GM18909 (cell line): ENCODE measurements around the gene COQ3.
A peak's percentile ranks its signal among the peaks of the same experiment; 100 is the strongest.
"Not testable (repeated sequence)": the region's sequence is repeated elsewhere in the genome, so short reads cannot be mapped to it uniquely, and the experiment has no call there.

Source experiments
- ATAC-seq: cut with Tn5 transposase; IDR thresholded peaks from one replicate; pipeline ENCODE4 v1.9.1; 2021; ENCODE audit warnings: mild to moderate bottlenecking; ENCODE audit not compliant: unreplicated experiment, poor library complexity

The COQ3 gene

DNA sequence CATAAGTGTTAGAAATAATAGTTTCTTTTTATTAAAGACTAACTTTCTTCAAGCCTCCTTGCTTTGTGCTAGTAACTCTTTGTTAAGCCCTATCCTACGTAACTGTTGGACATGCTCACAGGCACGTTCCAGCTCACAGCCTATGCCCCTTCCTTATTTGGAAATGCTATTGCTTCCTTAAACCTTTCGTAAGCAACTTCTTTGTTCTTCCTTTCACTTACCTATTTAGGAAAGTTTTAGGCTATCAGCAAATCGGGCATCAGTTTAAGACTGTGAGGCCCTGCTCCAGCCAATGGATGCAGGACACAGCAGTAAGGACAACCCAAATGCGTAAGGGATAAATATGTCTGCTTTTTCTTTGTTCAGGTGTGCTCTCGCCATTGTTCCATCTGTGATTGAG, 58.7 kb downstream of the COQ3 start:
- not testable (repeated sequence) for ATAC-seq

DNA sequence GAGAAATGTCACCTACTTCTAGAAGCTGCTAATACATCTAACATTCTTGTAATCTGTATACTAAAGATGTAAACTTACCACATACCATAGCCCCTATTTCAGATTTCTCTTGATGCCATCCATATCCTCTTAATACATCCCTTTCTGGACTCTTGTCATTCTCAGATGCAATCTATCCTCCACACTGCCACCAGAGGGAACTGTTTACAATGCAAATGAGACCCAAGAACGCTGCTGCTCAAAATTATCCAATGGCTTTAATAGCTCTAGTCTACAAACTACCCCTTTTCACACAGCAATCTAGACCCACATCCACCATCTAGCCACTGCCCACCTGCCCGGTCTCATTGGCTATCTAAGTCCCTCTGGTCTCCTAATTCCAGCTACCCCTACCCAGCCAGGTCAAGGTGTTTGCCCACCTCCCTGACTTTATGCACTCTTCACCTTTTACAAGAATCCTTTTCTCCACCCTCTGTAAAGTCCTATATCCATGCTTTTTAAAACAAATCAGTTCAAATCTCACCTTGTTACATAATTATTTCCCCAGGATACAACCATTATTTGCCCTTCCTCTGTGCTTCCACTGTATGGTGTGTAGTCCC, 59.4 kb downstream of the COQ3 start:
- ATAC-seq = peak; percentile 41

DNA sequence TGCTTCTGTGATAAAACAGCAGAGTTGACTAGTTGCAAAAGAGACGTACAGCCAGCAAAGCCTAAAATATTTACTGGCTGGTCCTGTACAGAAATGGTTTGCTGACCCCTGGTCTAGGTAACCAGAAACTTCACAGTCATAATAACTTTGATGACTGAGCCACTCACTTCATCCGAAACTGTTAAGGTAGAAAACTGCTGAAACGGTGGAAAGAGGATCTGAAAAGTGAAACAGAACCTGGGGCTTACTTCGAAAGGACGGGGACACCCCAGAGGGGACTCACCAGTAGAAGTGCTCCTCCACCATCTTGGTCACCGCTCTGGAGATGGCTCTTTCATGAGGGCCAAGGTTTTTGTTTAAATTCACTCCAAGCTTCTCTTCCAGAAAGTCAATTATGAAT, 60.9 kb downstream of the COQ3 start:
- ATAC-seq = peak; percentile 93

DNA sequence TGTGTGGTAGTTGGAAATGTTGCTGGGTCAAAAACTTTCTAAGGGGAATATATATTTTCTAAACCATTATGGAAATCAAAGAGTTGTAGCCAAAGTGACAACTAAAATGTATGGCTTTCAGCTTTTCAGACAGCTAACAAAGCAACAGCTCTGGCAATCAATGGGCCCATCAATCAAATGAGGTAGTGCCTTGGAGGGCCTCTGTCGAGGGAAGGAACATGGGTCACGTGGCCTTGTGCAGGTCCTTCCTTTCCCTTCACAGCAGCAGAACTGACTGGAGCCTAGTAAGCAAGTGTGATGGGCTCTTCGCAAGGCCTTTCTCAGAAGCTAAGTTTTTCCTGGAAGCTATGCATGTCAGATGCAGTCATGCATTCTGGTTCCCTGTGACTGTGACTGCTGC, 62.5 kb downstream of the COQ3 start:
- ATAC-seq = no peak

DNA sequence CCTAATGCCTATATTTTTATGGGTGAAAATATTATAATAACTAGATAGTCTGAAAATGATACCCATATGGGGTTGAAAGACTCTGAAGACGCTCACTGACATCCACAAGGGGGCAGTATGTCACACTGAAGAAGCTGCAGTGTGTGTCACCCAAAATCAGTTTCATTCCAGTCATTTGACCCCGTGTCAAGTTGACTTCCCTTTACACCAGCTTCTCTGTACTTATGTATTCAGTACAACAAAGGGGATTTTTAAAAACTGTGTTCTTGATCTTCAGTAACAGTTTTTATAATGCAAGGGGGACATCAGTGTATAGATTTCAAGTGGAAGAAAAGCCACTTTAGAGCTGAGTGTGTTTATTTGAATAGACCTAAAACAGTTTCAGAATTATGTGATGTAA, 63.8 kb downstream of the COQ3 start:
- ATAC-seq = peak; percentile 69

DNA sequence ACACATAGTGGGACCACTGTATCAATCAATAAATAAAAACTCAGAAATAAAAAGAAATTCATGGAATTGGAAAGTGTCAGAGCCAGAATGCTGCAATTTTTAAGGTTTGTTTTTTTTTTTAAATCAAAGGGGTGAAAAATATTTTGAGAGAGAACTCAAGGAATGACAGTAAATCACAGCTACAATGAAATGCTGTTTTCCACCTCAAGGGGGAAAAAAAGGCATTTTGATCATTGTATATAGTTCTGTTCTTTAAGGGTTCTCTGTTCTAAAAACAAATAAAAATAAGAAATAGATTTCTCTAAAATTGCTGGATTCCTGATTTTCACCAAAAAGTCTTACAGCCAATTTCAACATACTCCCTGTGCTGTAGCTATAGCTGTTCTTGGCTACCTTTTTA, 69.0 kb downstream of the COQ3 start:
- ATAC-seq = no peak
